VCaP (cell line): ENCODE data around the gene RAB23.

ENCODE experiments used
- H3K27ac ChIP-seq: fragments of 450-650 bp; 2 replicates; pipeline ENCODE4 v1.5.1; 2017
- TF ChIP-seq, protein P1 (sequence below): fragments of 450-650 bp; conservative IDR thresholded peaks from 2 replicates; pipeline ENCODE4 v1.5.1; 2017; ENCODE audit warnings: mild to moderate bottlenecking, moderate library complexity

RAB23 gene

DNA sequence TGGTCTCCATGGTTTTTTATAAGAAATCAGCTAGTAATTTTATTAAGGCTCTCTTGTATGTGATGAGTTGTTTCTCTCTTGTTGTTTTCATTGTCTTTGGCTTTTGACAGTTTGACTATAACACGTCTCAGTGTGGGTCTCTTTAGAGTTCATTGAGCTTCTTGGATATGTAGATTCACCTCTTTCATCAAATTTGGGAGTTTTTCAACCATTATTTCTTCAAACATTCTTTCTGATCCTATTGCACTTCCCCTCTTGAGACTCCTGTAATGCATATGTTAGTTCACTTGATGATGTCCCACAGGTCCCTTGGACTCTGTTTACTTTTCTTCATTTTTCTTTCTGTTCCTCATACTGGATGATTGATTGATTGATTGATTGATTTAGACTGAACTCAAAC lies 57.0 kb downstream of the RAB23 start:
- TF ChIP-seq, protein P1, sequence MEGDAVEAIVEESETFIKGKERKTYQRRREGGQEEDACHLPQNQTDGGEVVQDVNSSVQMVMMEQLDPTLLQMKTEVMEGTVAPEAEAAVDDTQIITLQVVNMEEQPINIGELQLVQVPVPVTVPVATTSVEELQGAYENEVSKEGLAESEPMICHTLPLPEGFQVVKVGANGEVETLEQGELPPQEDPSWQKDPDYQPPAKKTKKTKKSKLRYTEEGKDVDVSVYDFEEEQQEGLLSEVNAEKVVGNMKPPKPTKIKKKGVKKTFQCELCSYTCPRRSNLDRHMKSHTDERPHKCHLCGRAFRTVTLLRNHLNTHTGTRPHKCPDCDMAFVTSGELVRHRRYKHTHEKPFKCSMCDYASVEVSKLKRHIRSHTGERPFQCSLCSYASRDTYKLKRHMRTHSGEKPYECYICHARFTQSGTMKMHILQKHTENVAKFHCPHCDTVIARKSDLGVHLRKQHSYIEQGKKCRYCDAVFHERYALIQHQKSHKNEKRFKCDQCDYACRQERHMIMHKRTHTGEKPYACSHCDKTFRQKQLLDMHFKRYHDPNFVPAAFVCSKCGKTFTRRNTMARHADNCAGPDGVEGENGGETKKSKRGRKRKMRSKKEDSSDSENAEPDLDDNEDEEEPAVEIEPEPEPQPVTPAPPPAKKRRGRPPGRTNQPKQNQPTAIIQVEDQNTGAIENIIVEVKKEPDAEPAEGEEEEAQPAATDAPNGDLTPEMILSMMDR, result no peak
- H3K27ac ChIP-seq, result no peak overlapping the region

DNA sequence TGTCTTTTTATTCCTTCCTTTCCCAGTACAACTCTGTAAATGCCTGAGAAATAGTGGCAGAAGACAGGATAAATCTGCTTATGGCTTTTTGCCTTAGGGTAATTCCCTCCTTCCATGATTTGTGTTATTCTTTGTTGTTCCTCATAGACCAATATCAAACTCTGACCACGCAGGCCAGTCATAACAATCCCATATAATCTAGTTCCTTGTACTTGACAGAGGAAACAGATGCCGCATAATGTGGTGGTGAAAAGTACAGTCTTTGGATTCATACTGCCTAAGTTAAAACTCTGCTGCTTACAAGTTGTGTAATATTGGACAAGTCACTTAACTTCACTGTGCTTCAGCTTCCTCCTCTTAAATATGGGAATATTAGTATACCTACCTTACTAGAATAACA lies 58.2 kb downstream of the RAB23 start:
- H3K27ac ChIP-seq, result no peak overlapping the region
- TF ChIP-seq, protein P1, result no peak

DNA sequence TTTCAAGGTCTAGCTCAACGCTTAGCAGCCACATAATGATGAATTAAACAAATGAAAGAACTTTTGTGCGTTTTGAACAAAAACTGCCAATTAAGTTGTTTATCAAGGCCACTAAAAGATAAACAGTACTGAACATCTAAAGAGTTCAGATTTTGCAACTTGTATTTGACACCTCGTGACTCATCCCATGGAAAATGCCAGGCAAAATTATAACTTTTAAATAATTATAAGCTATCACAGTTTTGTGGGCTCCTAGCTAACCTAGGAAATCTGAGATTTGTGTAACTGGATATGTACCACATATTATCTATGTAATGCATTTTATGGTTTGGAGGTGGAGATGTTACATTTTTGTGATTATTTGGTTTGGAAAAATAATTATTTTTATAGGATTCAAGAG lies 59.6 kb downstream of the RAB23 start:
- H3K27ac ChIP-seq, result no peak overlapping the region
- TF ChIP-seq, protein P1, result no peak

DNA sequence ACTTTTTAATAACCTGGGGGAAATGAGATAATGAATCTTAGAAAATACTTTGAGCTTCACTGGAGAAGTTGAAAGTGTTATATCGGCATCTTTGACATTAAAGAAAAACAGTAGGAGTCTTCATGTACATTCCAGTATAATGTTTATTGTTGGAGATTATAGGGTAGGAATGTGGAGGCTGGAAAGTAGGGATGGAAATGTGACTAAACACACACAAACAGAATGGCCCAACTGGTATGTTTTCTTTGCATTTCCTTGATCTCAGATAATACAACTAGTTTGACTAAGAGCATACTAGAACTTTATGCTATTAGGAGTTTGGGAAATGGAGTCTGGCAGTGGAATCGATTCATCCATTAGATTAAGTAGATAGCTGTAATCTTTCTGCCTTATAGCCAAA lies 60.1 kb downstream of the RAB23 start:
- TF ChIP-seq, protein P1, result no peak

DNA sequence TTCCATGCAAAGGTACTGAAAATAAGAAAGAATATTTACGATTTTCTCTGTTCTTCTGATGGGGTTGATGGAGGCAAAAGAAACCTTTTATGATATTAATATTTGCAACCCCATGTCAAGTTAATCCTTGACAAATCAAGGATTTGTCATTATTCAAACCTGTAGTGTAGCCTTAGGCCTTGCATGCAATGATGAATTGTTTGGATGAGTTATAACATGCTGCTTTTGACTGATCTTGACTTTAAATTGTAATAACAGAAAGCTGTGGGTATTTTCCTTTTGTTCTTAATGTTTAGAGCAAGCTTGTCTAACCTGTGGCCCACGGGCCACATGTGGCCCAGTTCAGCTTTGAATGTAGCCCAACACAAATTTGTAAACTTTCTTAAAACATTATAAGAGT lies 63.0 kb downstream of the RAB23 start:
- H3K27ac ChIP-seq, result no peak overlapping the region
- TF ChIP-seq, protein P1, result no peak

More for the DNA sequence above, 60.1 kb downstream of the RAB23 start:
- H3K27ac ChIP-seq, result no peak overlapping the region

DNA sequence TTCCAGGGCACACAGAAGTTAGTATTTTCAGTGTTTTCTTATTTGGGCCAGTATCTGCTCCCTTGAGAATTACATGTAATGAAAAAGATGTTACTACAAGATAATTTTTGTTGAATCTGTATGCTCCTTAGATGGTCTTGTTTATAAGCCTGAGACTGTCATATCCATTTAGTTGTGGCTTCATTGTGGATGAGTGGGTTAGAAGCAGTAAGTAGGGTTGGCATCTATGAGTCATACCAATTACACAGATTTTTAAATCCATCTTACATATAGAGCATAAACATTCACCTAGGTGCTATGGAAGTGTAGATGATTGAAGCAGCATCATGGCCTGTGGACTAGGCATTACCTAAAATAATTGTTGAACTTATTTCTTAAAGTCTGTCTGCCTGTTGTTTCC lies 63.4 kb downstream of the RAB23 start:
- H3K27ac ChIP-seq, result no peak overlapping the region
- TF ChIP-seq, protein P1, result no peak

DNA sequence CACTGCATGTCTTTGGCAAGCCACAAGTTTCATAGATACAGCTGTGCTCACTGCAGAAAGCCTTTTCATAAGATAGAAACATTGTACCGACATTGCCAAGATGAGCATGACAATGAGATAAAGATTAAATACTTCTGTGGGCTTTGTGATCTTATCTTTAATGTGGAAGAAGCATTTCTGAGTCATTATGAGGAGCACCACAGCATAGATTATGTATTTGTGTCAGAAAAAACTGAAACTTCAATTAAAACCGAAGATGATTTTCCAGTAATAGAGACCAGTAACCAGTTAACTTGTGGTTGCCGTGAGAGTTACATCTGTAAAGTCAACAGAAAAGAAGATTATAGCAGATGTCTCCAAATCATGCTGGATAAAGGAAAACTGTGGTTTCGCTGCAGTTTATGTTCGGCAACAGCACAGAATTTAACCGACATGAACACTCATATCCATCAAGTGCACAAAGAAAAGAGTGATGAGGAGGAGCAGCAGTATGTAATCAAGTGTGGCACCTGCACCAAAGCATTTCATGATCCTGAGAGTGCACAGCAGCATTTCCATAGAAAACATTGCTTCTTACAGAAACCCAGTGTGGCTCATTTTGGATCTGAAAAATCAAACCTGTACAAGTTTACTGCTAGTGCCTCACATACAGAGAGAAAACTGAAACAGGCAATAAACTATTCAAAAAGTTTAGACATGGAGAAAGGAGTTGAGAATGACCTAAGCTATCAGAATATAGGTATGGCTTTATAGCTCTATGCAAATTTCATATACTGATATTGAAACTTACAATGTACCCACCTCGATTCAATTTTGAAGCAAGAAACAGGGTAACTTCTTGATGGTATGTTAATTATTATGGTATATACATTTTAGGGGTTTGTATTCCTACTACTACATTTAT lies 73.9 kb downstream of the RAB23 start:
- no peak overlapping the region for H3K27ac ChIP-seq
- TF ChIP-seq, protein P1, result no peak
